ENCODE data around the gene CACNA2D1. TPM values are rescaled to one million over a fixed set of nuclear protein-coding genes. Genes with fewer than 3 reads are reported as not detected.

The CACNA2D1 gene
- total RNA-seq, 4 donors from 2014 or later, result 0.30 to 12.8 (median 2.4) TPM

DNA sequence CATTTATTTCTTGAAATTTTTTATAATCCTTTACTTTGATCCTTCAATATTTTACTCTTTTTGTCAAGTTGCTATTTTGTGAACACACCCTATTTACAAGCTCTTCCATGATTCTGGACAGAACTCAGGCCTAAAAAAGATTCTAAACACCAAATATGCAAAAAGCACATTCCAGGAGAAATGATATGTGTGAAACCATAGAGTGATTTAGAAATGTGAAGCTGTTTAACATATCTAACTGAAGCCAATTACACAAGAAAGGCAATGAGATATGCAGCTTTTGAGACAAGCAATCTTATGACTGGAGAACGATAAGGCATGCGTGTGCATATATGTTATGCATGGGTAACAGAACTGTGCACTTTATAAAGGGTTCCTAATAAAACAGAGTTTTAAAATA is 243.0 kb downstream of the CACNA2D1 start:
- H3K27ac ChIP-seq, result no peak overlapping the region
- no peaks in the 10 kb centered on the region for H3K9me3 ChIP-seq
- no peaks in the 10 kb centered on the region for H3K36me3 ChIP-seq
- DNase-seq, result no peak
- no peaks in the 10 kb centered on the region for H3K4me1 ChIP-seq
- 91 to 94% methylated on average over 2 of the region's 2 CpGs for WGBS, 2 donors
- H3K27me3 ChIP-seq, result no peaks in the 10 kb centered on the region
- TF ChIP-seq POLR2A (IDR thresholded peaks at IDR 0.05) (no peak), CTCF (IDR thresholded peaks at IDR 0.05) (no peak)
- H3K4me3 ChIP-seq, result no peak overlapping the region
- intact Hi-C loops (cut with DNase I), result no loop called here

DNA sequence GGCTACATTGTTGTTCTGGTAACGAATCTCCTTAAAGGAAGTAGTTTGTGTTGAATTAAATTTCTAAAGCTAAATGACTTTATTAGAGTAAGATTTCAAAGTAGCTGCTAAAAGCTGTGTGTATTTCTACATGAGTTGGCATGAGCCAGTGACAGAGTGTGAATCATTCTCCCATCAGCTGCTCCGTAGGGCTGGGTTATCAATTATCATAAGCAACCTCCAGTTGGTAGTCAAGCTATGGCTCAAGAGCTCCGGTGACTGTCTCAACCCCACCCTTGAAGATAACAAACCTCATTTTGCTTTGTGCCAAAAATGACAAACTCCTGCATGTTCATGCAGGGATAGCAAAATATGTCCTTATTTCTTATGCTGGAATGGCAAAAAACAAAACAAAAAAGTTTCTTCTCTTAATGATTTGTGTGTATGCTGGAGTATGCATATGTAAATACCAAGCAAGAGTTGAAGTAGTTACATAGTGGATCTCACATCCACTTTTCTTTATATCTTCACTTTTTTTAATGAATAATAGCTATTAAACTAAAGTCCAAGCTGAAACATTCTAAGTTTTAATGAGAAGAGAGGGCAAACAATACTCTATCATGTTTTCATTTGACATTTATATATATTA is 249.4 kb downstream of the CACNA2D1 start:
- H3K27me3 ChIP-seq, result no peaks in the 10 kb centered on the region
- no peak overlapping the region for H3K27ac ChIP-seq
- H3K4me3 ChIP-seq, result no peak overlapping the region
- WGBS, 2 donors, result 24 to 26% methylated on average over 3 of the region's 3 CpGs
- intact Hi-C loops (cut with DNase I), result no loop called here
- no peak for DNase-seq
- H3K9me3 ChIP-seq, result no peaks in the 10 kb centered on the region
- TF ChIP-seq POLR2A (IDR thresholded peaks at IDR 0.05) (no peak), CTCF (IDR thresholded peaks at IDR 0.05) (no peak)
- H3K36me3 ChIP-seq, result no peaks in the 10 kb centered on the region
- no peaks in the 10 kb centered on the region for H3K4me1 ChIP-seq

- H3K36me3 ChIP-seq, result no peaks in the 10 kb centered on the region
- no peaks in the 10 kb centered on the region for H3K27me3 ChIP-seq
- H3K9me3 ChIP-seq, result no peaks in the 10 kb centered on the region
- DNase-seq, result no peak
- TF ChIP-seq POLR2A (IDR thresholded peaks at IDR 0.05) (no peak), CTCF (IDR thresholded peaks at IDR 0.05) (no peak)
- intact Hi-C loops (cut with DNase I), result no loop called here
- no peak overlapping the region for H3K4me3 ChIP-seq
- H3K4me1 ChIP-seq, result no peaks in the 10 kb centered on the region
- no peak overlapping the region for H3K27ac ChIP-seq
- 78 to 88% methylated on average over 2 of the region's 2 CpGs for WGBS, 2 donors
Measured at GRCh38 chr7:82188636-82189035, 254.9 kb downstream of the CACNA2D1 start.

DNA sequence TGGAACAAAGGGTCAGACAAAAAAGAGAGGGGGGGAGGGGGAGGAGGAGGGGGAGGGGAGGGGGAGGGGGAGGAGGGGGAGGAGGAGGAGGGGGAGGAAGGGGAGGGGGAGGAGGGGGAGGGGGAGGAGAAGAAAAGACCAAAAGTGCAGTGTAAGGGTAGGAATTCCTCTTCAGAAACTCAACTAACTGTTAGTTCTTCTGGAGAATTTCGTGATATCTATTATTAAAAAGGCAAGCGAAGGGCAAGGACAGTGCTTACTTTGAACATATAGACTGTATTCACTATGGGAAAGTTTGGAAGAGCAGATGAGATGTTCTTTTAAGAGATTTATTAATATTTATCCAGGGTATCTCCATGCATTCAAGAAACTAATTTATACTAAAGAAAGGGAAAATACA is 258.1 kb downstream of the CACNA2D1 start:
- intact Hi-C loops (cut with DNase I), result no loop called here
- 81 to 87% methylated on average over 2 of the region's 2 CpGs for WGBS, 2 donors

GRCh38 chr7:82183634-82184033 is 259.9 kb downstream of the CACNA2D1 start:
- Histone ChIP-seq H3K4me1 (no peaks in the 10 kb centered on the region), H3K27me3 (no peaks in the 10 kb centered on the region), H3K9me3 (no peaks in the 10 kb centered on the region), H3K27ac (no peak overlapping the region), H3K4me3 (no peak overlapping the region), H3K36me3 (no peaks in the 10 kb centered on the region)
- WGBS, 2 donors, result 46 to 83% methylated on average over 4 of the region's 4 CpGs
- intact Hi-C loops (cut with DNase I), result no loop called here
- no peak for DNase-seq
- TF ChIP-seq POLR2A (IDR thresholded peaks at IDR 0.05) (no peak), CTCF (IDR thresholded peaks at IDR 0.05) (no peak)

More for the DNA sequence above, 258.1 kb downstream of the CACNA2D1 start:
- no peaks in the 10 kb centered on the region for H3K27me3 ChIP-seq
- H3K4me1 ChIP-seq, result no peaks in the 10 kb centered on the region
- DNase-seq, result no peak
- no peak for TF ChIP-seq CTCF (IDR thresholded peaks at IDR 0.05)
- TF ChIP-seq POLR2A (IDR thresholded peaks at IDR 0.05), result no peak
- H3K4me3 ChIP-seq, result no peak overlapping the region
- no peaks in the 10 kb centered on the region for H3K36me3 ChIP-seq
- H3K9me3 ChIP-seq, result no peaks in the 10 kb centered on the region
- H3K27ac ChIP-seq, result no peak overlapping the region
